Thoracic aorta (tissue), 2 donors: ENCODE measurements around the gene ENOSF1. TPM values are rescaled to one million over a fixed set of nuclear protein-coding genes. Genes with fewer than 3 reads are reported as not detected.

Experiments
- ATAC-seq: fragments of 150-250 bp; one replicate; pipeline ENCODE4 v1.8.0; 2017; ENCODE audit warnings: low read depth; ENCODE audit not compliant: insufficient number of reproducible peaks, low FRiP score
- DNase-seq: peaks from one replicate; pipeline ENCODE4 v3.0.0-alpha.2; 2020; ENCODE audit warnings: low spot score
- H3K27ac ChIP-seq, 2 donors: fragments of 200-600 bp; sonication (generic); 1 replicate in 1 of 2; 2 replicates in 1 of 2; pipeline ENCODE4 v1.5.1; 2016; ENCODE audit warnings: mild to moderate bottlenecking in 2 of 2, moderate library complexity in 2 of 2
- H3K27me3 ChIP-seq: fragments of 200-600 bp; sonication (generic); replicated peaks from 2 replicates; pipeline ENCODE4 v1.6.0; 2016; ENCODE audit warnings: mild to moderate bottlenecking; ENCODE audit not compliant: insufficient read depth
- H3K36me3 ChIP-seq: fragments of 200-600 bp; sonication (generic); one replicate; pipeline ENCODE4 v1.5.1; 2016
- H3K4me1 ChIP-seq, 2 donors: fragments of 200-600 bp; sonication (generic); 1 replicate in 1 of 2; 2 replicates in 1 of 2; pipeline versions ENCODE4 v1.5.1 to v1.6.0; 2016; ENCODE audit warnings: low read depth in 2 of 2, mild to moderate bottlenecking in 1 of 2; ENCODE audit not compliant: control insufficient read depth in 1 of 2
- H3K4me3 ChIP-seq: fragments of 200-600 bp; sonication (generic); 2 replicates; pipeline ENCODE4 v1.5.1; 2016; ENCODE audit warnings: mild to moderate bottlenecking
- H3K9me3 ChIP-seq: fragments of 200-600 bp; sonication (generic); 2 replicates; pipeline ENCODE4 v1.5.1; 2016
- total RNA-seq, 2 donors: library from RNA; depleted of rRNA; stranded (reverse); fragments of >200 nt; gene quantifications; one replicate each; pipeline versions ENCODE4 v1.1.0 to v1.2.3, GENCODE V29; 2016
- TF ChIP-seq, protein P1 (sequence below): fragments of 200-600 bp; sonication (generic); IDR thresholded peaks from one replicate; pipeline ENCODE4 v1.5.1; 2019; ENCODE audit warnings: antibody characterized with exemption

ENOSF1 gene
- total RNA-seq, 2 donors from 2014 or later = 77.8 to 85.9 TPM

DNA sequence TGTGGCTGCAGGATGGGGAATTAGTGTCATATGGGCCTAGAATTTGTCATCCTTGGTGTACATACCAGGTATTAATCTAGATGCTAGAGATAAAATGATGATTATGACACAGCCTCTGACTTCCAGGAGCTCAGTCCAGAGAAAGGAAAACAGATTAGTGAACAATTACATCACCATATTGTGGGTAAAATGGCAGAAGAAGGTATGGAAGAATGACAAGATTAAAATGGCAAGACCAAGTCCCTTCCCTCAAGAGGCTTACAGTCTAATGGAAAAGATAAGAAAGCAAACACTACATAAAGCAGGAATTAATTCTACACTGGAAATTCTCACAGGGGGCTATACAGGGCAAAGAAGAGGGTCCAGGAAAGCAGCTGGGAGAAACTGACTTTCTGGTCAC lies 80.9 kb downstream of the ENOSF1 start:
- ATAC-seq (no peak), DNase-seq (no peak)
- TF ChIP-seq, protein P1, sequence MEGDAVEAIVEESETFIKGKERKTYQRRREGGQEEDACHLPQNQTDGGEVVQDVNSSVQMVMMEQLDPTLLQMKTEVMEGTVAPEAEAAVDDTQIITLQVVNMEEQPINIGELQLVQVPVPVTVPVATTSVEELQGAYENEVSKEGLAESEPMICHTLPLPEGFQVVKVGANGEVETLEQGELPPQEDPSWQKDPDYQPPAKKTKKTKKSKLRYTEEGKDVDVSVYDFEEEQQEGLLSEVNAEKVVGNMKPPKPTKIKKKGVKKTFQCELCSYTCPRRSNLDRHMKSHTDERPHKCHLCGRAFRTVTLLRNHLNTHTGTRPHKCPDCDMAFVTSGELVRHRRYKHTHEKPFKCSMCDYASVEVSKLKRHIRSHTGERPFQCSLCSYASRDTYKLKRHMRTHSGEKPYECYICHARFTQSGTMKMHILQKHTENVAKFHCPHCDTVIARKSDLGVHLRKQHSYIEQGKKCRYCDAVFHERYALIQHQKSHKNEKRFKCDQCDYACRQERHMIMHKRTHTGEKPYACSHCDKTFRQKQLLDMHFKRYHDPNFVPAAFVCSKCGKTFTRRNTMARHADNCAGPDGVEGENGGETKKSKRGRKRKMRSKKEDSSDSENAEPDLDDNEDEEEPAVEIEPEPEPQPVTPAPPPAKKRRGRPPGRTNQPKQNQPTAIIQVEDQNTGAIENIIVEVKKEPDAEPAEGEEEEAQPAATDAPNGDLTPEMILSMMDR = no peak
- H3K4me1 ChIP-seq = no peaks in the 10 kb centered on the region
- no peaks in the 10 kb centered on the region for H3K36me3 ChIP-seq
- H3K27me3 ChIP-seq = no peaks in the 10 kb centered on the region
- no peak overlapping the region for H3K27ac ChIP-seq
- no peaks in the 10 kb centered on the region for H3K9me3 ChIP-seq
- H3K4me3 ChIP-seq = no peak overlapping the region

DNA sequence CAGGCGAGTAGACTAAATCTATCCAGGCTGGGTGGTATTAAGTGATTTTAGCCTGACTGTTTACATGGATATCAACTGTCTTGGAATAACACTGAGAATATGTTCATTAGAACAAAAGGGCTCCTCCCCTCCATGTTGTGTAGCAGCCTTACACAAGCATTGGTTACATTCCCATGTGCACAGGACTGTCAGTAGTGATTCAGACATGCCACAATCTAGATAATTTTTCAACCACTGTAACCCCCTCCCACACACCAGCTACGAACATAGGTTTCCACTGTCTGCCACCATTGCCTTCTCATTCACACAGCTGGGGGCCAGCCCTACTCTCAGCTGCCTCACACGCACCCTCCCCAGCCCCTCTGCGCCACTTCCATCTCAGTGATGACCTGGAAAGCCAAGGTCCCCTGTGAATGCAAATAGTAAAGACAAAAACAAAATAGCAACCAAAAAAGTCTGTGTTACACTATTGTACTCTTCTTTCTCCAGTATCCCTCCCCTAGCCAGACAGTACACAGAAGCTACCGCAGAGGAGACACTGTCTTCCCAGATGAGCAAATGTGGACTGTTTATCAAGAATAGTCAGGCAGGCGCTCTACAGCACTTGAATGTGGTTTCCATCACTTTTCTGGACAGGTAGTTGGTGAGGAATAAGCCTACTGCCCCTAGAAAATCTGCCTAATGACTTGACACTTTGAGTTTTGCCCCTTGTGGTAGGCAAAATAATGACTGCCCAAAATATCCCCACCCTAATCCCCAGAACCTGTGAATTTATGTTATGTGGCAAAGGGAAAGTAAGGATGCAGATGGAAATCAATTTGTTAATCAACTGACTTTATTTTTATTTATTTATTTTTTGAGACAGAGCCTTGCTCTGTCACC lies 82.9 kb downstream of the ENOSF1 start:
- Histone ChIP-seq H3K4me3 (no peak overlapping the region), H3K36me3 (no peaks in the 10 kb centered on the region), H3K27ac (no peak overlapping the region), H3K4me1 (no peaks in the 10 kb centered on the region), H3K9me3 (no peaks in the 10 kb centered on the region), H3K27me3 (no peaks in the 10 kb centered on the region)
- ATAC-seq (no peak), DNase-seq (no peak)
- TF ChIP-seq, protein P1 = peak; percentile 13

DNA sequence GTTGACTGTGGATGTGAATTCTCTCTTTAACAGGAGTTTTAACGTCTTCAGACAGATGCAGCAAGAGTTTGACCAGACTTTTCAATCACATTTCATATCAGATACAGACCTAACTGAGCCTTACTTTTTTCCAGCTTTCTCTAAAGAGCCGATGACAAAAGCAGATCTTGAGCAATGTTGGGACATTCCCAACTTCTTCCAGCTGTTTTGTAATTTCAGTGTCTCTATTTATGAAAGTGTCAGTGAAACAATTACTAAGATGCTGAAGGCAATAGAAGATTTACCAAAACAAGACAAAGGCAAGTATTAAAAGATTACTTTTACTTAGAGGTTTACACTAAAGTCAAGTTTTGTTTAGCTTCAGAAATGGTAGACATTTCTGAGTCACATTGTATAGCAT lies 85.2 kb downstream of the ENOSF1 start:
- Histone ChIP-seq H3K27me3 (no peaks in the 10 kb centered on the region), H3K27ac (no peak overlapping the region), H3K36me3 (no peaks in the 10 kb centered on the region), H3K4me3 (no peak overlapping the region), H3K9me3 (no peaks in the 10 kb centered on the region), H3K4me1 (no peaks in the 10 kb centered on the region)
- no peak for ATAC-seq
- TF ChIP-seq, protein P1 = no peak
- no peak for DNase-seq

DNA sequence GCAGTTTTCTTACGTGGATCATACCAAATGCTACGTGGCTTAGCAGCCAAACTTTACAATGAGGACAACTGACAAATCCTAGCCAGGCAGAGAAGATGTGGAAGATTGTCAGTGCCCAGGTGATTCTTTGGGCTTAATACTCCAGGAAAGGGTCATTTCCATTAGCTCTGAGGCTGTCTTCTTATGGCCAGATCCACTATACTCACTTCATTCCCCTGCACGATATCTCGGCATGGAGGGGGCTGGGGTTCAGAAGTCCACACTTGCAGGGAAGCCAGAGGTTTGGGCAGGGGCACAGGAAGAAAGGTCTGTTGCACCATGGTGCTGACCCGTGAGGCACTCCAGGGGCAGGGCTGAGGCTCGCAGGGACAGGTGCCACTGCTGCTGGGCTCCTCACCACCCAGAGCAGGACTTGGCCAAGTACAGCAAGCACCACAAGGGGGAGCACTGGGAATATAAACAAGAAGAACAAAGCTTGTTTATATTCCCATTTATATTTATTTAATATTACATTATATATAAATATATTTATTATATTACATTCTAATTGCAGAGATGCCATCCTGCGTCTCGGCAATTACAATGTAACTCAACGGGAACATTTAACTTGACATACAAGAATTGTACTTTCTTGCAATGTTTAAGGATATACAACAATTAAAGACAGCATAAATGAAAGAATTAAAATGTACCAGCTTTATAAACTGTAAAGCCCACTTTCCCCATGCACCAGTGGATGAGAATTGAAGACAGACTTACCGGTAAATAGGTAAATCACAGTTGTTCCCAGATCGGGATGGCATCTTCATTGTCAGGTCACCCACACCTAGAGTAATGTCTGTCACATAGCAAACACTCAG lies 88.4 kb downstream of the ENOSF1 start:
- H3K9me3 ChIP-seq = no peaks in the 10 kb centered on the region
- no peaks in the 10 kb centered on the region for H3K36me3 ChIP-seq
- ATAC-seq = no peak
- H3K4me1 ChIP-seq = no peaks in the 10 kb centered on the region
- TF ChIP-seq, protein P1 = peak; percentile 54
- H3K27me3 ChIP-seq = no peaks in the 10 kb centered on the region
- no peak for DNase-seq
- no peak overlapping the region for H3K4me3 ChIP-seq
- H3K27ac ChIP-seq = no peak overlapping the region

DNA sequence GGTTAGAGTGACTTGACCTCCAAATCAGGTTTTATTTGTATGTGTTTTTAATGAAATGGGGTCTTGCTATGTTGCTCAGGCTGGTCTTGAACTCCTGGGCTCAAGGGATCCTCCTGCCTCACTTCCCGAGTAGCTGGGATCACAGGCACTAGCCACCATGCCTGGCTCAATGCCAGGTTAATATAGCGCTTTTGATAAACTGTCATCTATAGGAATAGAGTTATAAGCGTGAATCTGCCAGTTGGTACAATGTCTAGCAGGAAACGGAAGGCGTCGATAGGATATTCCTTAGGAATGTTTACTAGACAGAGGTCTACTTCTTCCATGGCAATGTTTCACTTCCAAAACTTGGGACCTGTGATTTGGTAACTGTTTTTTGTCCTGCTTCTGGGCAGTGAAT lies 90.1 kb downstream of the ENOSF1 start:
- TF ChIP-seq, protein P1 = no peak
- Histone ChIP-seq H3K4me3 (no peak overlapping the region), H3K27me3 (no peaks in the 10 kb centered on the region), H3K36me3 (no peaks in the 10 kb centered on the region), H3K9me3 (no peaks in the 10 kb centered on the region), H3K4me1 (no peaks in the 10 kb centered on the region), H3K27ac (no peak overlapping the region)
- ATAC-seq (no peak), DNase-seq (no peak)
